Vagina (tissue), 2 donors: ENCODE results near the gene KIAA0513.

Experiments
- CTCF ChIP-seq, 3 experiments: fragments of 450-650 bp in 2 of 3; fragments of 200-600 bp in 1 of 3; sonication (generic) in 1 of 3; IDR thresholded peaks; one replicate each; pipeline ENCODE4 v1.5.1; 2017 to 2019; ENCODE audit warnings: antibody characterized with exemption in 3 of 3, mild to moderate bottlenecking in 2 of 3, moderate library complexity in 2 of 3
- POLR2AphosphoS5 ChIP-seq, 2 donors: sonication (generic); formaldehyde crosslinking; IDR thresholded peaks; one replicate each; pipeline ENCODE4 v1.9.0; 2017; ENCODE audit warnings: antibody characterized with exemption in 2 of 2, mild to moderate bottlenecking in 2 of 2, low read depth in 1 of 2; ENCODE audit not compliant: insufficient read depth in 1 of 2

- TF ChIP-seq CTCF (IDR thresholded peaks at IDR 0.05) = no peak
- no peak for TF ChIP-seq POLR2AphosphoS5 (IDR thresholded peaks at IDR 0.05; ENCODE audit: insufficient read depth in 1 of 2, low read depth in 1 of 2)
These were observed 28.4 kb upstream of the KIAA0513 start for GRCh38 chr16:84999200-84999599.
